A549 (cell line): ENCODE measurements around the gene SUMO3. TPM values are rescaled to one million over a fixed set of nuclear protein-coding genes. Genes with fewer than 3 reads are reported as not detected.

Experiments used
- ATAC-seq, 2 experiments: fragments of 200-7000 bp in 1 of 2; fragments of >200 bp in 1 of 2; cut with Nextera tagmentation in 1 of 2; cut with Tn5 transposase in 1 of 2; 3 replicates each; pipeline versions ENCODE4 v1.8.0 to v1.9.1; 2018 to 2020; ENCODE audit warnings: mild to moderate bottlenecking in 1 of 2, moderate library complexity in 1 of 2
- CTCF ChIA-PET: fragments of 300-600 bp; sonication (Branson Sonifier 250); formaldehyde crosslinking; extraction: SDS; loops from one replicate; lab custom pipeline; 2021; ENCODE audit warnings: antibody characterized with exemption, inconsistent platforms; lab: Yijun Ruan, JAX
- POLR2A ChIA-PET: fragments of 350-600 bp; formaldehyde crosslinking; extraction: SDS; loops from one replicate; lab custom pipeline; 2021; ENCODE audit warnings: antibody characterized with exemption, inconsistent platforms; lab: Yijun Ruan, JAX
- DNase-seq, 2 experiments: peaks; one replicate each; pipeline versions ENCODE4 v3.0.0 to v3.0.0-alpha.2; 2011 to 2016; ENCODE audit warnings: low read depth in 1 of 2, low spot score in 1 of 2
- FAIRE-seq: peaks from 2 replicates; lab custom pipeline; 2011; peaks lifted over from hg19 to GRCh38; lab: Jason Lieb, UNC
- H3K27ac ChIP-seq, 2 experiments: fragments of >200 bp; sonication (Bioruptor Twin); formaldehyde crosslinking; 3 replicates each; pipeline ENCODE4 v1.5.1; 2016 to 2017
- H3K4me1 ChIP-seq: fragments of >200 bp; sonication (Bioruptor Twin); formaldehyde crosslinking; 3 replicates; pipeline ENCODE4 v1.6.1; 2016
- H3K4me2 ChIP-seq: fragments of >200 bp; sonication (Bioruptor Twin); formaldehyde crosslinking; 3 replicates; pipeline ENCODE4 v1.6.1; 2016
- H3K4me3 ChIP-seq: fragments of >200 bp; sonication (Bioruptor Twin); formaldehyde crosslinking; 3 replicates; pipeline ENCODE4 v1.5.1; 2016
- H3K9me3 ChIP-seq: fragments of >200 bp; sonication (Bioruptor Twin); formaldehyde crosslinking; 3 replicates; pipeline ENCODE4 v1.6.1; 2016
- CBX2 ChIP-seq: fragments of 200-600 bp; sonication (generic); IDR thresholded peaks from 2 replicates; pipeline ENCODE4 v1.6.1; 2016; ENCODE audit warnings: low read depth, mild to moderate bottlenecking, borderline replicate concordance
- CBX8 ChIP-seq: fragments of 200-600 bp; sonication (generic); IDR thresholded peaks from 2 replicates; pipeline ENCODE4 v1.6.1; 2016
- CHD4 ChIP-seq: fragments of 200-600 bp; sonication (generic); IDR thresholded peaks from 2 replicates; pipeline ENCODE4 v1.6.1; 2016; ENCODE audit warnings: antibody characterized with exemption, mild to moderate bottlenecking, borderline replicate concordance
- EHF ChIP-seq: fragments of 250-450 bp; sonication (Bioruptor Pico); IDR thresholded peaks from 2 replicates; pipeline ENCODE4 v1.5.0; 2020; ENCODE audit warnings: mild to moderate bottlenecking
- FOSB ChIP-seq: fragments of 250-450 bp; sonication (Bioruptor Pico); IDR thresholded peaks from 2 replicates; pipeline ENCODE4 v1.5.0; 2020; ENCODE audit warnings: mild to moderate bottlenecking, moderate library complexity
- GATA3 ChIP-seq: IDR thresholded peaks from 2 replicates; pipeline ENCODE4 v1.6.1; 2012; ENCODE audit warnings: borderline replicate concordance
- HDAC2 ChIP-seq: fragments of 200-600 bp; sonication (generic); IDR thresholded peaks from 2 replicates; pipeline ENCODE4 v1.6.1; 2016
- JUNB ChIP-seq: fragments of >200 bp; sonication (Bioruptor Twin); formaldehyde crosslinking; IDR thresholded peaks from 2 replicates; pipeline ENCODE4 v1.6.1; 2016
- MAFK ChIP-seq: fragments of 450-650 bp; IDR thresholded peaks from 2 replicates; pipeline ENCODE4 v1.6.1; 2014; ENCODE audit not compliant: partially characterized antibody
- MAZ ChIP-seq: fragments of 150-350 bp; IDR thresholded peaks from 2 replicates; pipeline ENCODE4 v1.6.1; 2014; ENCODE audit warnings: antibody characterized with exemption, low read depth, low read length, borderline replicate concordance
- NFE2L2 ChIP-seq: fragments of 150-350 bp; conservative IDR thresholded peaks from 2 replicates; pipeline ENCODE4 v1.6.1; 2014; ENCODE audit warnings: low read length
- NR3C1 ChIP-seq: fragments of >200 bp; sonication (Bioruptor Twin); formaldehyde crosslinking; IDR thresholded peaks from 3 replicates; pipeline ENCODE4 v1.6.1; 2017
- RARB ChIP-seq: fragments of 250-450 bp; sonication (Bioruptor Pico); IDR thresholded peaks from 2 replicates; pipeline ENCODE4 v1.8.0; 2021; ENCODE audit warnings: mild to moderate bottlenecking, moderate library complexity
- RCOR1 ChIP-seq: fragments of 150-350 bp; IDR thresholded peaks from 2 replicates; pipeline ENCODE4 v1.6.1; 2014; ENCODE audit warnings: antibody characterized with exemption, low read length, low read depth
- RNF2 ChIP-seq: fragments of 200-600 bp; sonication (generic); IDR thresholded peaks from 2 replicates; pipeline ENCODE4 v1.6.1; 2016; ENCODE audit warnings: low read depth, mild to moderate bottlenecking, antibody characterized with exemption, moderate library complexity, borderline replicate concordance
- SMC3 ChIP-seq: fragments of >200 bp; sonication (Bioruptor Twin); formaldehyde crosslinking; IDR thresholded peaks from 3 replicates; pipeline ENCODE4 v1.6.1; 2018; ENCODE audit warnings: inconsistent platforms
- TP53 ChIP-seq: fragments of 250-450 bp; sonication (Bioruptor Pico); IDR thresholded peaks from 2 replicates; pipeline ENCODE4 v1.5.0; 2021; ENCODE audit warnings: mild to moderate bottlenecking, moderate library complexity
- ZC3H11A ChIP-seq: fragments of 450-650 bp; IDR thresholded peaks from 2 replicates; pipeline ENCODE4 v1.6.1; 2014; ENCODE audit warnings: antibody characterized with exemption, mild to moderate bottlenecking
- ZFP36 ChIP-seq: fragments of 450-650 bp; IDR thresholded peaks from 2 replicates; pipeline ENCODE4 v1.6.1; 2014; ENCODE audit warnings: borderline replicate concordance; ENCODE audit not compliant: partially characterized antibody
- ZNF302 ChIP-seq: fragments of 250-450 bp; sonication (Bioruptor Pico); IDR thresholded peaks from 2 replicates; pipeline ENCODE4 v1.9.0; 2021; ENCODE audit warnings: inconsistent platforms, mild to moderate bottlenecking, moderate library complexity
- ZSCAN20 ChIP-seq: fragments of 250-450 bp; sonication (Bioruptor Pico); IDR thresholded peaks from 2 replicates; pipeline ENCODE4 v1.8.0; 2022; ENCODE audit warnings: mild to moderate bottlenecking, moderate library complexity
- WGBS: methylation state at CpG from one replicate; pipeline ENCODE4 v1.1.6; 2017; ENCODE audit errors: missing lambda C conversion rate; 5-methylcytosine and 5-hydroxymethylcytosine counted together
- polyA plus RNA-seq, 4 experiments: library from polyadenylated mRNA; depleted of rRNA in 3 of 4; stranded (reverse); fragments of >200 nt; fragmentation: RNase III in 1 of 4; extraction: RNeasy Plus Mini Kit Qiagen cat#74134 plus additional on column Dnase treatment in 1 of 4; gene quantifications; 2 replicates in 3 of 4; 3 replicates in 1 of 4; pipeline ENCODE4 v1.2.3, GENCODE V29; 2011 to 2017
- TF ChIP-seq, protein P1 (sequence below): fragments of 250-450 bp; sonication (Bioruptor Pico); IDR thresholded peaks from 2 replicates; pipeline ENCODE4 v1.5.0; 2021; ENCODE audit warnings: mild to moderate bottlenecking, moderate library complexity, borderline replicate concordance
- TF ChIP-seq, protein P2 (sequence below): fragments of >200 bp; sonication (Bioruptor Twin); formaldehyde crosslinking; IDR thresholded peaks from 2 replicates; pipeline ENCODE4 v1.6.1; 2016
- TF ChIP-seq, protein P3 (sequence below): IDR thresholded peaks from 2 replicates; pipeline ENCODE4 v1.6.1; 2012; ENCODE audit warnings: low read depth, borderline replicate concordance
- TF ChIP-seq, protein P4 (sequence below): fragments of 150-350 bp; IDR thresholded peaks from 2 replicates; pipeline ENCODE4 v1.6.1; 2014; ENCODE audit warnings: low read depth, mild to moderate bottlenecking, low read length
- TF ChIP-seq, protein P5 (sequence below): fragments of 450-650 bp; IDR thresholded peaks from 2 replicates; pipeline ENCODE4 v1.6.1; 2014; ENCODE audit warnings: antibody characterized with exemption

Gene SUMO3
- polyA plus RNA-seq, 2 of the 4 experiments (the other 2 are of a cell fraction): 78.4 to 110 TPM

DNA sequence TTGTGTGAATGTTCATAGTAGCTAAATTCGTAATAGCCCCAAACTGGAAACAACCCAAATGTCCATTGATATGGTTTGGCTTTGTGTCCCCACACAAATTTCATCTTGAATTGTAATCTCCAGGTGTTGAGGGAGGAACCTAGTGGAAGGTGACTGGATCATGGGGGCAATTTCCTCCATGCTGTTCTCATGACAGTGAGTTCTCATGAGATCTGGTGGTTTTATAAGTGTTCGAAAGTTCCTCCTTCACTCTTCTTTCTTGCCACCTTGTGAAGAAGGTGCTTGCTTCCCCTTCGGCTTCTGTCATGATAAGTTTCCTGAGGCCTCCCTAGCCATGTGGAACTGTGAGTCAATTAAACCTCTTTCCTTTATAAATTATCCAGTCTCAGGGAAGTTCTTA lies 27.5 kb downstream of the SUMO3 start:
- Histone ChIP-seq H3K4me1 (no peaks in the 10 kb centered on the region), H3K4me3 (no peak overlapping the region), H3K4me2 (no peak overlapping the region), H3K9me3 (no peaks in the 10 kb centered on the region), H3K27ac (no peak overlapping the region)
- 90% methylated on average over 3 of the region's 3 CpGs for WGBS
- FAIRE-seq (no peak), ATAC-seq (no peak), DNase-seq (no peak)
- POLR2A ChIA-PET: no interaction called here
- CTCF ChIA-PET: interaction anchor here (1.0 kb wide), 1 partner anchor 280 kb away, joined by 5 read pairs; no protein-coding TSS in a partner anchor
- no peak for TF ChIP-seq GATA3
- TF ChIP-seq, protein P1, sequence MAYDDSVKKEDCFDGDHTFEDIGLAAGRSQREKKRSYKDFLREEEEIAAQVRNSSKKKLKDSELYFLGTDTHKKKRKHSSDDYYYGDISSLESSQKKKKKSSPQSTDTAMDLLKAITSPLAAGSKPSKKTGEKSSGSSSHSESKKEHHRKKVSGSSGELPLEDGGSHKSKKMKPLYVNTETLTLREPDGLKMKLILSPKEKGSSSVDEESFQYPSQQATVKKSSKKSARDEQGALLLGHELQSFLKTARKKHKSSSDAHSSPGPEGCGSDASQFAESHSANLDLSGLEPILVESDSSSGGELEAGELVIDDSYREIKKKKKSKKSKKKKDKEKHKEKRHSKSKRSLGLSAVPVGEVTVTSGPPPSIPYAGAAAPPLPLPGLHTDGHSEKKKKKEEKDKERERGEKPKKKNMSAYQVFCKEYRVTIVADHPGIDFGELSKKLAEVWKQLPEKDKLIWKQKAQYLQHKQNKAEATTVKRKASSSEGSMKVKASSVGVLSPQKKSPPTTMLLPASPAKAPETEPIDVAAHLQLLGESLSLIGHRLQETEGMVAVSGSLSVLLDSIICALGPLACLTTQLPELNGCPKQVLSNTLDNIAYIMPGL (CRISPR knock-in tag): no peak
- no peak for TF ChIP-seq RCOR1
- no peak for TF ChIP-seq SMC3
- no peak for TF ChIP-seq ZSCAN20 (CRISPR knock-in tag)
- TF ChIP-seq MAZ: no peak
- TF ChIP-seq, protein P2, sequence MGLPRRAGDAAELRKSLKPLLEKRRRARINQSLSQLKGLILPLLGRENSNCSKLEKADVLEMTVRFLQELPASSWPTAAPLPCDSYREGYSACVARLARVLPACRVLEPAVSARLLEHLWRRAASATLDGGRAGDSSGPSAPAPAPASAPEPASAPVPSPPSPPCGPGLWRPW: no peak
- no peak for TF ChIP-seq EHF (CRISPR knock-in tag)
- no peak for TF ChIP-seq NFE2L2
- no peak for TF ChIP-seq FOSB (CRISPR knock-in tag)
- no peak for TF ChIP-seq HDAC2
- TF ChIP-seq RNF2: no peak
- TF ChIP-seq CHD4: no peak
- no peak for TF ChIP-seq TP53 (CRISPR knock-in tag)

DNA sequence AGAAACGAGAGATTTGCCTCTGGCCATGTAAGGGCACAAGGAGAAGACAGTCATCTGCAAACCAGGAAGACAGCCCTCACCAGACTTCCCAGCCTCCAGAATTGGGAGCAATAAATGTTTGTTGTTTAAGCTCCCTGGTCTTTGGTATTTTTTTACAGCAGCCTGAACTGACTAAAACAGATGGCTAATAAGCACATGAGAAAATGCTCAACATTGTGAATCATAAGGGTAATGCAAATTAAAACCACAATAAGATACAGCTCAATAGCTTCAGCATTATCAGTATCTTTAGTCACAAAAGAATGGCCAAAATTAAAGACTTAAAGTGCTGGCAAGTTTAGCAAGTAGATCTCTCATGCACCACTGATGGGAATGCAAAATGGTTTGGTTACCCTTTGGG lies 28.0 kb downstream of the SUMO3 start:
- Histone ChIP-seq H3K9me3 (no peaks in the 10 kb centered on the region), H3K27ac (no peak overlapping the region), H3K4me2 (no peak overlapping the region), H3K4me3 (no peak overlapping the region), H3K4me1 (no peaks in the 10 kb centered on the region)
- ATAC-seq (no peak), DNase-seq (no peak), FAIRE-seq (no peak)
- TF ChIP-seq SMC3: no peak
- TF ChIP-seq, protein P3, sequence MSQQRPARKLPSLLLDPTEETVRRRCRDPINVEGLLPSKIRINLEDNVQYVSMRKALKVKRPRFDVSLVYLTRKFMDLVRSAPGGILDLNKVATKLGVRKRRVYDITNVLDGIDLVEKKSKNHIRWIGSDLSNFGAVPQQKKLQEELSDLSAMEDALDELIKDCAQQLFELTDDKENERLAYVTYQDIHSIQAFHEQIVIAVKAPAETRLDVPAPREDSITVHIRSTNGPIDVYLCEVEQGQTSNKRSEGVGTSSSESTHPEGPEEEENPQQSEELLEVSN: no peak
- no peak for TF ChIP-seq ZSCAN20 (CRISPR knock-in tag)
- TF ChIP-seq CBX8: no peak
- no peak for TF ChIP-seq RCOR1
- no peak for TF ChIP-seq NFE2L2
- no peak for TF ChIP-seq JUNB
- no peak for TF ChIP-seq ZNF302 (CRISPR knock-in tag)
- TF ChIP-seq, protein P4, sequence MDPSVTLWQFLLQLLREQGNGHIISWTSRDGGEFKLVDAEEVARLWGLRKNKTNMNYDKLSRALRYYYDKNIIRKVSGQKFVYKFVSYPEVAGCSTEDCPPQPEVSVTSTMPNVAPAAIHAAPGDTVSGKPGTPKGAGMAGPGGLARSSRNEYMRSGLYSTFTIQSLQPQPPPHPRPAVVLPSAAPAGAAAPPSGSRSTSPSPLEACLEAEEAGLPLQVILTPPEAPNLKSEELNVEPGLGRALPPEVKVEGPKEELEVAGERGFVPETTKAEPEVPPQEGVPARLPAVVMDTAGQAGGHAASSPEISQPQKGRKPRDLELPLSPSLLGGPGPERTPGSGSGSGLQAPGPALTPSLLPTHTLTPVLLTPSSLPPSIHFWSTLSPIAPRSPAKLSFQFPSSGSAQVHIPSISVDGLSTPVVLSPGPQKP: no peak
- TF ChIP-seq, protein P2: no peak
- TF ChIP-seq NR3C1: no peak
- TF ChIP-seq CBX2: no peak
- TF ChIP-seq RARB: no peak
- TF ChIP-seq ZFP36: no peak
- no peak for TF ChIP-seq ZC3H11A
- TF ChIP-seq, protein P5, sequence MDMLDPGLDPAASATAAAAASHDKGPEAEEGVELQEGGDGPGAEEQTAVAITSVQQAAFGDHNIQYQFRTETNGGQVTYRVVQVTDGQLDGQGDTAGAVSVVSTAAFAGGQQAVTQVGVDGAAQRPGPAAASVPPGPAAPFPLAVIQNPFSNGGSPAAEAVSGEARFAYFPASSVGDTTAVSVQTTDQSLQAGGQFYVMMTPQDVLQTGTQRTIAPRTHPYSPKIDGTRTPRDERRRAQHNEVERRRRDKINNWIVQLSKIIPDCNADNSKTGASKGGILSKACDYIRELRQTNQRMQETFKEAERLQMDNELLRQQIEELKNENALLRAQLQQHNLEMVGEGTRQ: no peak
- no peak for TF ChIP-seq HDAC2
- TF ChIP-seq MAFK: no peak
- TF ChIP-seq, protein P1 (CRISPR knock-in tag): no peak
- ChIA-PET CTCF (interaction anchor here (0.8 to 1.0 kb wide), 2 partner anchors 10 to 280 kb away, joined by 5 read pairs; no protein-coding TSS in a partner anchor), POLR2A (no interaction called here)
- 80% methylated on average over 1 of the region's 1 CpG for WGBS
